Sigmoid colon (tissue), 7 donors: Measurements from ENCODE around the gene GJC2. TPM values are rescaled to one million over a fixed set of nuclear protein-coding genes. Genes with fewer than 3 reads are reported as not detected.

Source experiments
- DNase-seq: peaks from one replicate; pipeline ENCODE4 v3.0.0-alpha.2; 2019
- H3K27ac ChIP-seq, 4 donors: fragments of 200-600 bp; sonication (generic); one replicate each; pipeline ENCODE4 v1.5.1; 2016 to 2019; ENCODE audit warnings: mild to moderate bottlenecking in 1 of 4
- H3K27me3 ChIP-seq, 3 donors: fragments of 200-600 bp; sonication (generic); one replicate each; pipeline ENCODE4 v1.5.1; 2019; ENCODE audit warnings: mild to moderate bottlenecking in 1 of 3
- H3K36me3 ChIP-seq, 4 donors: fragments of 200-600 bp; sonication (generic); one replicate each; pipeline ENCODE4 v1.5.1; 2016 to 2019
- H3K4me1 ChIP-seq, 4 donors: fragments of 200-600 bp; sonication (generic); one replicate each; pipeline ENCODE4 v1.5.1; 2017 to 2019
- H3K4me3 ChIP-seq, 4 donors: fragments of 200-600 bp; sonication (generic); one replicate each; pipeline ENCODE4 v1.5.1; 2017 to 2019; ENCODE audit warnings: mild to moderate bottlenecking in 2 of 4, moderate library complexity in 1 of 4
- H3K9me3 ChIP-seq, 4 donors: fragments of 200-600 bp in 3 of 4; sonication (generic) in 3 of 4; one replicate each; pipeline versions ENCODE4 v1.5.1 to v1.6.1; 2013 to 2019
- EP300 ChIP-seq, 4 donors: sonication (generic); formaldehyde crosslinking; IDR thresholded peaks; one replicate each; pipeline ENCODE4 v1.6.1; 2017; ENCODE audit warnings: antibody characterized with exemption in 4 of 4
- POLR2A ChIP-seq, 2 donors: fragments of 450-650 bp; IDR thresholded peaks; one replicate each; pipeline ENCODE4 v1.6.1; 2016; ENCODE audit warnings: antibody characterized with exemption in 2 of 2, mild to moderate bottlenecking in 2 of 2, moderate library complexity in 2 of 2
- POLR2AphosphoS5 ChIP-seq, 4 donors: sonication (generic); formaldehyde crosslinking; IDR thresholded peaks; one replicate each; pipeline ENCODE4 v1.6.1; 2017; ENCODE audit warnings: antibody characterized with exemption in 4 of 4
- WGBS, 2 donors: extraction: QIAGEN DNeasy Blood & Tissue Kit; methylation state at CpG; one replicate each; pipeline ENCODE4 v1.1.7; 2013; 5-methylcytosine and 5-hydroxymethylcytosine counted together
- intact Hi-C: fragments of 100-400 bp; cut with DNase I; formaldehyde crosslinking; loops from one replicate; pipeline ENCODE4 v1.15.1; 2023
- polyA plus RNA-seq, 3 donors: library from polyadenylated mRNA; stranded (reverse); fragments of 200-250 nt; gene quantifications; one replicate each; pipeline ENCODE4 v1.2.3, GENCODE V29; 2013
- total RNA-seq, 4 donors: library from RNA; depleted of rRNA; stranded (reverse); fragments of >200 nt; gene quantifications; one replicate each; pipeline ENCODE4 v1.1.0, GENCODE V29; 2016
- TF ChIP-seq, protein P1 (sequence below), 4 experiments: fragments of 450-650 bp in 3 of 4; fragments of 200-600 bp in 1 of 4; IDR thresholded peaks; one replicate each; pipeline ENCODE4 v1.5.1; 2016 to 2019; ENCODE audit warnings: antibody characterized with exemption in 4 of 4, mild to moderate bottlenecking in 3 of 4, moderate library complexity in 2 of 4
- donor health status: healthy with polysubstance abuse.
- donor health status: Bipolar disorder and iron deficiency.
- donor health status: healthy.

The GJC2 gene
- total and polyA plus RNA-seq, 7 donors, result 0.60 to 6.4 (median 4.3) TPM; not detected in 1

DNA sequence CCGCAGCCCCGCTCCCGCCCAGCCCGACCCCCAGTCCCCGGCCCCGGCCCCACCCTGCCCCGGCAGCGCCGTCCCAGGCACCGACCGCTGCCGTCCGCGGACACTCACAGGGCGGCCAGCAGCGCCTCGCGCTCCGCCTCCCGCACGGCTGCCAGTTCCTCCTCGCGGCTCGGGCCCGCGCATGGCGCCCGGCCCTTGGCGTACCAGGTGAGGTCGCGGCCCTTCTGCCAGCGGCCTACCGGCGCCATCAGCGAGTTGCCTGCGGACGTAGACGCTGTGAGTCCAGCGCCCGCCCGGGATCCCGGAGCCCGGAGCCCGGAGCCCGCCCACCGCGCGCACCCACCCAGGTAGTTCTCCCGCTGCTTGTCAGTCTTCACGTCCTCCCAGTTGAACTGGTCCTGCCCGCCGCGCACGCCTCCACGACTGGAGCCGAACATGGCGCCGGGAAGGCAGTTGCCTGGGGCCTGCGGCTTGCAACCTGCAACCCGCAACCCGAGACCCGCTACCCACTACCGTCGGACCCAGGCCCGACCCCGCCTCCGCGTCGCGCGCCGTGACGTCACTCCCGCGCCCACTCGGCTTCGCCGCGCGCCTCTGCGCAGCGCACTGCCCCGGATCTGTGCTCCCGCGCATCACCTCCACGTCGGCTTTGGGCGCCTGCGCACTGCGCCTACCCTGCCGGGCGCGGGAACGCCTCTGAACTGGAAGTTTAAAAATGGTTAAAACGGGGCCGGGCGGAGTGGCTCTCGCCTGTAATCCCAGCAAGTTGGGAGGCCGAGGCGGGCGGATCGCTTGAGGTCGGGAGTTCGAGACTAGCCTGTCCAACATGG lies 46.7 kb upstream of the GJC2 start, which contains the start of gene C1orf35:
C1orf35 (minus strand) TSS at position 535 of the 830 bp plus-strand sequence; CDS start at position 437, 98 bp downstream.
- intact Hi-C loops, result loop anchor here (1.0 to 2.0 kb wide), 2 partner anchors 21 to 64 kb away; partner anchors contain the start of gene ARF1
- peak; percentile 97 for DNase-seq
- Histone ChIP-seq H3K4me3 (peak within 1 kb of the TSS; percentile 70 to 92 (median 78)), H3K27me3 (no peaks in the 10 kb centered on the region), H3K36me3 (peaks cover 11 to 57% (median 32%) of the 10 kb centered on the region in 4 donors), H3K4me1 (peaks cover 0 to 45% (median 32%) of the 10 kb centered on the region in 4 donors), H3K27ac (peak within 1 kb of the TSS; percentile 88 to 98 (median 95)), H3K9me3 (no peaks in the 10 kb centered on the region)
- WGBS, 2 donors, result 0 to 1% methylated on average over 104 of the region's 104 CpGs
- TF ChIP-seq, protein P1, sequence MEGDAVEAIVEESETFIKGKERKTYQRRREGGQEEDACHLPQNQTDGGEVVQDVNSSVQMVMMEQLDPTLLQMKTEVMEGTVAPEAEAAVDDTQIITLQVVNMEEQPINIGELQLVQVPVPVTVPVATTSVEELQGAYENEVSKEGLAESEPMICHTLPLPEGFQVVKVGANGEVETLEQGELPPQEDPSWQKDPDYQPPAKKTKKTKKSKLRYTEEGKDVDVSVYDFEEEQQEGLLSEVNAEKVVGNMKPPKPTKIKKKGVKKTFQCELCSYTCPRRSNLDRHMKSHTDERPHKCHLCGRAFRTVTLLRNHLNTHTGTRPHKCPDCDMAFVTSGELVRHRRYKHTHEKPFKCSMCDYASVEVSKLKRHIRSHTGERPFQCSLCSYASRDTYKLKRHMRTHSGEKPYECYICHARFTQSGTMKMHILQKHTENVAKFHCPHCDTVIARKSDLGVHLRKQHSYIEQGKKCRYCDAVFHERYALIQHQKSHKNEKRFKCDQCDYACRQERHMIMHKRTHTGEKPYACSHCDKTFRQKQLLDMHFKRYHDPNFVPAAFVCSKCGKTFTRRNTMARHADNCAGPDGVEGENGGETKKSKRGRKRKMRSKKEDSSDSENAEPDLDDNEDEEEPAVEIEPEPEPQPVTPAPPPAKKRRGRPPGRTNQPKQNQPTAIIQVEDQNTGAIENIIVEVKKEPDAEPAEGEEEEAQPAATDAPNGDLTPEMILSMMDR (IDR thresholded peaks at IDR 0.05), result no peak
- TF ChIP-seq POLR2AphosphoS5 (IDR thresholded peaks at IDR 0.05), result peak; percentile 83 to 93 (median 91)
- TF ChIP-seq POLR2A (IDR thresholded peaks at IDR 0.05), result peak; percentile 48 to 55
- peak in 1 of 4 donors; percentile 63 for TF ChIP-seq EP300 (IDR thresholded peaks at IDR 0.05)

DNA sequence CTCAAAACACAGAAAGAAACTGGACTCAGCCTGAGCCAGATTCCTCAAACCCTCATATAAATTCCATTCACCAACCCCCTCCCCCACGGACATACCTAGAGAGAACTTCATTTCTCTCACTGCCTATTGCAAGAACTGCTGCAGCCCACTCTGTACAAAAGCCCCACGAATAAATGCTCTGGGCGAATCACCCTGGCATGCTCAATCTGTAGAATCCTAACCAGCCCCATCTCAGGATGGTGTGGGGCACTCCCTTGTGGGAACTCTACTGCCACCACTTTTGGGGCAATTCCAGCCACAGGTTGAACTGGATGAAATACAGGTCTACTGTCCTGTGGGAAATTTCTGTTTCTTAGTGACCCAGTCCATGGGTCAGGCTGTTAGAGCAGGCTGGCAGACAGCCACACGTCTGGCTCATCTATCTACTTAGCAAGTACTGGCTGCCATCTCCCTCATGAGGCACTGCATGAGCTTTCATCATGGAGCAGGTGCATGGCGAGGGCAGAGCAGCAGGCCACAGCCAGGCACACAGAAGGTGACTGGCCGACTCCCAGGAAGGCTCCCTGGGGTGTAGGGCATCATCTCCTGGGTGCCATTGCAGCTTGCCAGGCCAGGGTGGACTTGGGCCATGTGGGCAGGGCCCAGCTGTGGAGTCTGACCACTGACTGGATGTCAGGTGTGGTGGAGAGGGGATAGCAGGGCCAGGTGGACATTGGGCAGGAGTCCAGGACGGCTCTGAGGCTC lies 45.0 kb upstream of the GJC2 start:
- intact Hi-C loops, result no loop called here
- TF ChIP-seq EP300 (IDR thresholded peaks at IDR 0.05), result no peak
- TF ChIP-seq, protein P1 (IDR thresholded peaks at IDR 0.05), result no peak
- peak; percentile 64 for DNase-seq

DNA sequence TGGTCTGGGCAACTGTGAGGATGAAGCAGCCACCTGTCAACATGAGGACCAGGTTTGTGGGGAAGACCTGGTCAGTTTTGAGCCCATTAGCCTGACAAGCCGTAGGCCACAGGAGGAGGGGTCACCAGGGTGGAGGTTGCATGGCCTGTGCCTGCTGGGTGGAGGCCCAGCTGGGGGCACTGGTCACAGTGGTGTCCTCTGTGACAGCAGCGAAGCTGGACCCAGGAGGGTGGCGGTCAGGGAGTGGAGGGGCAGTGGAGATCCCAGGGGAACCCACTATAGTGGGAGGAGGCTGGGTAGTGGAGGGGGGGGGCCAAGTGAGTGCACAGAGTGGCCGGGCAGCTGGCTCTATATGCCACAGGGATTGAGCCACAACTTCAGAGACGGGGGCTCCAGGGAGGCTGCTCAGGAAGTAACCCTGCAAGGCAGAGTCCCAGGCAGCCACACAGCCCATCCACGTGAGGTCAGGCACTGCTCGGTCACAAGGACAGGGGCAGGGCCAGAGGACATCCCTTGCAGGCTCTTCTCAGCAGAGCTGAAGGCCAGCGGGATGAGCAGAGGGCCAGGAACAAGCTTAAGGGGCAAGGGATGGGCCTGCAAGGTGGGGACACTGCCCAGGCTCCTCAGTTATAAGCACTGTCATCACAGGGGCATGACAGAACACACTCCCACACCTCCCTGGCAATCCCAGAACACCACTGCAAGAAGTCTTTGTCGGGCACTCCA lies 44.3 kb upstream of the GJC2 start:
- no peak for DNase-seq
- H3K27me3 ChIP-seq, result no peaks in the 10 kb centered on the region
- TF ChIP-seq EP300 (IDR thresholded peaks at IDR 0.05) (no peak), POLR2A (IDR thresholded peaks at IDR 0.05) (no peak), POLR2AphosphoS5 (IDR thresholded peaks at IDR 0.05) (no peak)
- H3K4me3 ChIP-seq, result no peak overlapping the region
- H3K36me3 ChIP-seq, result peaks cover 0 to 33% (median 12%) of the 10 kb centered on the region in 4 donors
- 85 to 90% methylated on average over 9 of the region's 9 CpGs for WGBS, 2 donors
- no peak overlapping the region for H3K27ac ChIP-seq
- peaks cover 0 to 62% (median 48%) of the 10 kb centered on the region in 4 donors for H3K4me1 ChIP-seq
- H3K9me3 ChIP-seq, result no peaks in the 10 kb centered on the region
- intact Hi-C loops, result no loop called here

More for the DNA sequence above, 45.0 kb upstream of the GJC2 start:
- Histone ChIP-seq H3K36me3 (peaks cover 1 to 40% (median 16%) of the 10 kb centered on the region in 4 donors), H3K27me3 (no peaks in the 10 kb centered on the region), H3K4me3 (no peak overlapping the region), H3K9me3 (no peaks in the 10 kb centered on the region), H3K27ac (peak overlapping the region in 3 of 4 donors; percentile 88 to 98 (median 95)), H3K4me1 (peaks cover 0 to 57% (median 41%) of the 10 kb centered on the region in 4 donors)
- WGBS, 2 donors, result 74 to 76% methylated on average over 7 of the region's 7 CpGs

DNA sequence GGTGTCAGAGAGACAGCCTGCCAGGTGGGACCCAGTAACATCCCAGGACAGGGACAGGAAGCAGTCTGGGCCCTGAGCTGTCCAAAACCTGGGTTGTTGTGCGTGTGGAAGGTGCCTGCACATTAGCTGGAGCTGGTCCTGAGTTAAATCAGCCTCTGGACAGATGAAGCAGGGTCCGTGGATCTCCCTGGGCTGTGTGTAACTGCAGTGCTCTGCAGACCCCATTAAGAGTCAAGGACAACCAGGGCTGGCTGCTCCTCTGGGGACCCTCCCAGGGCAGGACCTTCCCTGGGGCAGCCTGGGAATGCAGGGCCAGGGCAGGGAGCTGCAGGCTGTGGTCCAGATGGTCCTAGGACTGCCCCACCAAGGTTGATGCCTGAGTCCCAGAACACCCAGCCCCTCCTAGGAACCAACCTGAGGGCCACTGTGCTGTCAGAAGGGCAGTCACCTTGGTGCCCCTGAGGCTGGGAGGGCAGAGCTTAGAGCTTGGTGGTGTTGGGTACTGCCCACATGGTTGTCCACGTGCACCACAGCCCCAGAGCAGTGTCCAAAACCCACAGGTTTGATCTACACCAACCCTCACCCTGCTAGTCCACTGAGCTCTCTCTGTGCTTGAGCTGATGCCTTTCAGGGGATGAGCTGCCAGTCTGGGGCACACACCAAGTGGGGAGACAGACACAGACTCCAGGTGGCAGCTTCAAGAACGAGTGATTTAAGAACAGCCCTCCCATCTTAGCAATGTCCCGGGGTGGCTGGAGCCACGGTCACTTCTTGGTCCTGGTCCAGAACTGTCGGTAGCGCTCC lies 43.5 kb upstream of the GJC2 start:
- DNase-seq, result no peak
- peaks cover 0 to 60% (median 49%) of the 10 kb centered on the region in 4 donors for H3K4me1 ChIP-seq
- peaks cover 0 to 25% (median 12%) of the 10 kb centered on the region in 4 donors for H3K36me3 ChIP-seq
- no peaks in the 10 kb centered on the region for H3K27me3 ChIP-seq
- TF ChIP-seq, protein P1 (IDR thresholded peaks at IDR 0.05), result no peak
- TF ChIP-seq EP300 (IDR thresholded peaks at IDR 0.05), result no peak
- TF ChIP-seq POLR2AphosphoS5 (IDR thresholded peaks at IDR 0.05), result no peak
- no peak for TF ChIP-seq POLR2A (IDR thresholded peaks at IDR 0.05)
- intact Hi-C loops, result no loop called here
- no peak overlapping the region for H3K27ac ChIP-seq
- no peaks in the 10 kb centered on the region for H3K9me3 ChIP-seq
- no peak overlapping the region for H3K4me3 ChIP-seq
- WGBS, 2 donors, result 86 to 92% methylated on average over 8 of the region's 8 CpGs
